ENCODE measurements around the gene DHFR.
"Not testable (repeated sequence)": the region's sequence is repeated elsewhere in the genome, so short reads cannot be mapped to it uniquely, and the experiment has no call there.

Gene DHFR

GRCh38 chr5:80588858-80589540, 65.8 kb downstream of the DHFR start:
- Histone ChIP-seq H3K4me3 (ENCODE audit: control insufficient read depth in 1 of 7, extremely low read depth in 1 of 7, insufficient read depth in 4 of 7, low read depth in 2 of 7, low read length in 6 of 7) (no peak overlapping the region), H3K36me3 (ENCODE audit: control insufficient read depth in 4 of 4, insufficient read depth in 4 of 4, low read length in 3 of 4) (no peaks in the 10 kb centered on the region), H3K9me3 (ENCODE audit: control extremely low read depth in 1 of 5, control insufficient read depth in 4 of 5, insufficient read depth in 2 of 5, low read depth in 1 of 5, low read length in 4 of 5) (no peaks in the 10 kb centered on the region), H3K4me1 (ENCODE audit: control extremely low read depth in 1 of 4, control insufficient read depth in 4 of 4, insufficient read depth in 4 of 4, low read length in 3 of 4) (no peaks in the 10 kb centered on the region), H3K27me3 (replicated peaks in 2 of 5; ENCODE audit: control insufficient read depth in 4 of 5, insufficient read depth in 5 of 5, low read length in 4 of 5) (no peaks in the 10 kb centered on the region), H3K27ac (ENCODE audit: insufficient read depth in 1 of 2, low read depth in 1 of 2, low read length in 2 of 2, poor library complexity in 1 of 2, severe bottlenecking in 2 of 2) (no peak overlapping the region)
- WGBS (ENCODE audit: insufficient coverage): 85% methylated on average over 4 of the region's 8 CpGs
- ChIA-PET CTCF (no interaction called here), POLR2A (no interaction called here)
- no peak for DNase-seq

DNA sequence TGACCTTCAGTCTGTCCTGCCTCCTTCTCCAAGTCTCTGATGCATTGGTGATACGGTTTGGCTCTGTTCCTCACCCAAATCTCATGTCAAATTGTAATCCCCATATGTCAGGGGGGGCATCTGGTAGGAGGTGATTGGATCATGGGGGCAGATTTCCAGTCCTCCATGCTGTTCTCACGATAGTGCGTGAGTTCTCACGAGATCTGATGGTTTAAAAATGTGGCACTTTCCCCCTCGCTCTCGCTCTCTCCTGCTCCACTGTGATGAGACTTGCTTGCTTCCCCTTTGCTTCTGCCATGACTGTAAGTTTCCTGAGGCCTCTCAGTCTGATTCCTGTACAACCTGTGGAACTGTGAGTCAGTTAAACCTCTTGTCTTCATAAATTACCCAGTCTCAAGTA, 70.0 kb downstream of the DHFR start:
- no peaks in the 10 kb centered on the region for H3K36me3 ChIP-seq (ENCODE audit: control insufficient read depth in 4 of 4, insufficient read depth in 4 of 4, low read length in 3 of 4)
- POLR2A ChIA-PET: no interaction called here
- no peaks in the 10 kb centered on the region for H3K4me1 ChIP-seq (ENCODE audit: control extremely low read depth in 1 of 4, control insufficient read depth in 4 of 4, insufficient read depth in 4 of 4, low read length in 3 of 4)
- no peak for DNase-seq
- peaks cover 0 to 2% (median 0%) of the 10 kb centered on the region in 5 experiments for H3K9me3 ChIP-seq (ENCODE audit: control extremely low read depth in 1 of 5, control insufficient read depth in 4 of 5, insufficient read depth in 2 of 5, low read depth in 1 of 5, low read length in 4 of 5)
- H3K27ac ChIP-seq (ENCODE audit: insufficient read depth in 1 of 2, low read depth in 1 of 2, low read length in 2 of 2, poor library complexity in 1 of 2, severe bottlenecking in 2 of 2): no peak overlapping the region
- 100% methylated on average over 5 of the region's 6 CpGs for WGBS (ENCODE audit: insufficient coverage)
- no peaks in the 10 kb centered on the region for H3K27me3 ChIP-seq (replicated peaks in 2 of 5; ENCODE audit: control insufficient read depth in 4 of 5, insufficient read depth in 5 of 5, low read length in 4 of 5)
- CTCF ChIA-PET: no interaction called here
- H3K4me3 ChIP-seq (ENCODE audit: control insufficient read depth in 1 of 7, extremely low read depth in 1 of 7, insufficient read depth in 4 of 7, low read depth in 2 of 7, low read length in 6 of 7): no peak overlapping the region

DNA sequence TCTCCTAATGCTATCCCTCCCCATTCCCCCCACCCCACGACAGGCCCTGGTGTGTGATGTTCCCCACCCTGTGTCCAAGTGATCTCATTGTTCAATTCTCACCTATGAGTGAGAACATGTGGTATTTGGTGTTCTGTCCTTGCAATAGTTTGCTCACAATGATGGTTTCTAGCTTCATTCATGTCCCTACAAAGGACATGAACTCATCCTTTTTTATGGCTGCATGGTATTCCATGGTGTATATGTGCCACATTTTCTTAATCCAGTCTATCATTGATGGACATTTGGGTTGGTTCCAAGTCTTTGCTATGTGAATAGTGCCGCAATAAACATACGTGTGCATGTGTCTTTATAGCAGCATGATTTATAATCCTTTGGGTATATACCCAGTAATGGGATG, 74.5 kb downstream of the DHFR start:
- H3K4me3 ChIP-seq (ENCODE audit: control insufficient read depth in 1 of 7, extremely low read depth in 1 of 7, insufficient read depth in 4 of 7, low read depth in 2 of 7, low read length in 6 of 7); H3K27me3 ChIP-seq (replicated peaks in 2 of 5; ENCODE audit: control insufficient read depth in 4 of 5, insufficient read depth in 5 of 5, low read length in 4 of 5); H3K9me3 ChIP-seq (ENCODE audit: control extremely low read depth in 1 of 5, control insufficient read depth in 4 of 5, insufficient read depth in 2 of 5, low read depth in 1 of 5, low read length in 4 of 5); H3K27ac ChIP-seq (ENCODE audit: insufficient read depth in 1 of 2, low read depth in 1 of 2, low read length in 2 of 2, poor library complexity in 1 of 2, severe bottlenecking in 2 of 2); H3K36me3 ChIP-seq (ENCODE audit: control insufficient read depth in 4 of 4, insufficient read depth in 4 of 4, low read length in 3 of 4); DNase-seq; CTCF ChIA-PET; POLR2A ChIA-PET; H3K4me1 ChIP-seq (ENCODE audit: control extremely low read depth in 1 of 4, control insufficient read depth in 4 of 4, insufficient read depth in 4 of 4, low read length in 3 of 4): not testable (repeated sequence)
- no CpG with 5 or more reads among the region's 3 CpGs for WGBS (ENCODE audit: insufficient coverage)

DNA sequence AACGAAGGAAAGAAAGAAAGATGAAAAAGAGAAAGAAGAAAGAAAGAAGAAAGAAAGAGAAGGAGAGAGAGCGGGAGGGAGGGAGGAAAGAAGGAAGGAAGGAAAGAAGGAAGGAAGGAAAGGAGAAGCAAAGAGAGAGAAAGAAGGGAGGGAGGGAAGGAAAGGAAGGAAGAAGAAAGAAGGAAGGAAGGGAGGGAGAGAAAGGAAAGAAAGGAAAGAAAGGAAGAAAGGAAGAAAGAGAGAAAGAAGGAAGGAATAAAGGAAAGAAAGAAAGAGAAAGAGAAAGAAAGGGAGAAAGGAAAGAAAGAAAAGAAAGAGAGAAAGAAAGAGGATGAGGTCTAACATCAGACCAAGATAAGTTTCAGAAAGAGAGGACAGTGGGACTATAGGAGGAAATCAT, 75.7 kb downstream of the DHFR start:
- peaks cover 0 to 5% (median 0%) of the 10 kb centered on the region in 5 experiments for H3K27me3 ChIP-seq (replicated peaks in 2 of 5; ENCODE audit: control insufficient read depth in 4 of 5, insufficient read depth in 5 of 5, low read length in 4 of 5)
- 98% methylated on average over 2 of the region's 2 CpGs for WGBS (ENCODE audit: insufficient coverage)
- DNase-seq: no peak
- ChIA-PET CTCF (no interaction called here), POLR2A (interaction anchor here (0.6 kb wide), 1 partner anchor 59 kb away, joined by 3 read pairs; no protein-coding TSS in a partner anchor)
- H3K9me3 ChIP-seq (ENCODE audit: control extremely low read depth in 1 of 5, control insufficient read depth in 4 of 5, insufficient read depth in 2 of 5, low read depth in 1 of 5, low read length in 4 of 5): peaks cover 0 to 3% (median 0%) of the 10 kb centered on the region in 5 experiments
- H3K36me3 ChIP-seq (ENCODE audit: control insufficient read depth in 4 of 4, insufficient read depth in 4 of 4, low read length in 3 of 4): no peaks in the 10 kb centered on the region
- no peak overlapping the region for H3K27ac ChIP-seq (ENCODE audit: insufficient read depth in 1 of 2, low read depth in 1 of 2, low read length in 2 of 2, poor library complexity in 1 of 2, severe bottlenecking in 2 of 2)
- H3K4me1 ChIP-seq (ENCODE audit: control extremely low read depth in 1 of 4, control insufficient read depth in 4 of 4, insufficient read depth in 4 of 4, low read length in 3 of 4): no peaks in the 10 kb centered on the region
- no peak overlapping the region for H3K4me3 ChIP-seq (ENCODE audit: control insufficient read depth in 1 of 7, extremely low read depth in 1 of 7, insufficient read depth in 4 of 7, low read depth in 2 of 7, low read length in 6 of 7)

DNA sequence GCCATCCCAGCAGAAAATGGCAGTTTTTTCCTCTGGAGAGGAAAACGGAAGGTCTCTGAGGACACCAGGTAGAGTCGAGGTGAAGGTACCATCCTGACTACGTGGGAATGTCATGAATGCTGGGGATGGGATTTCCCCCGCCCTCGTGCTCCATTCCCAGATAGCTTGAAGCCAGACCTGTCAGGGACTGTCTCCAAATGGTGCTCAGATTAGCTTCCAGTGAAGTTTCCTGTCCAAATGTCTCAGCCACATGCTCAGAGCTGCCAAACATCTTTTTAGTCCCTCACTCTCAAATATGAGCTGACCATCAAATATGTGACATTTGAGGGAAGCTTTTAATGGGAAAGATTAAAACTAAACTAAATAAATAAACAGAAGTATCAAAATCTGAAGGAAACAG, 77.1 kb downstream of the DHFR start:
- Histone ChIP-seq H3K9me3 (ENCODE audit: control extremely low read depth in 1 of 5, control insufficient read depth in 4 of 5, insufficient read depth in 2 of 5, low read depth in 1 of 5, low read length in 4 of 5) (peaks cover 0 to 7% (median 0%) of the 10 kb centered on the region in 5 experiments), H3K36me3 (ENCODE audit: control insufficient read depth in 4 of 4, insufficient read depth in 4 of 4, low read length in 3 of 4) (no peaks in the 10 kb centered on the region), H3K27me3 (replicated peaks in 2 of 5; ENCODE audit: control insufficient read depth in 4 of 5, insufficient read depth in 5 of 5, low read length in 4 of 5) (peaks cover 0 to 14% (median under 1%) of the 10 kb centered on the region in 5 experiments), H3K27ac (ENCODE audit: insufficient read depth in 1 of 2, low read depth in 1 of 2, low read length in 2 of 2, poor library complexity in 1 of 2, severe bottlenecking in 2 of 2) (no peak overlapping the region), H3K4me3 (ENCODE audit: control insufficient read depth in 1 of 7, extremely low read depth in 1 of 7, insufficient read depth in 4 of 7, low read depth in 2 of 7, low read length in 6 of 7) (no peak overlapping the region), H3K4me1 (ENCODE audit: control extremely low read depth in 1 of 4, control insufficient read depth in 4 of 4, insufficient read depth in 4 of 4, low read length in 3 of 4) (no peaks in the 10 kb centered on the region)
- ChIA-PET POLR2A (interaction anchor here (0.6 kb wide), 1 partner anchor 531 kb away, joined by 3 read pairs; no protein-coding TSS in a partner anchor), CTCF (no interaction called here)
- WGBS (ENCODE audit: insufficient coverage): 64% methylated on average over 4 of the region's 5 CpGs
- no peak for DNase-seq

GRCh38 chr5:80576383-80576782, 78.4 kb downstream of the DHFR start:
- Histone ChIP-seq H3K4me1 (ENCODE audit: control extremely low read depth in 1 of 4, control insufficient read depth in 4 of 4, insufficient read depth in 4 of 4, low read length in 3 of 4) (no peaks in the 10 kb centered on the region), H3K27ac (ENCODE audit: insufficient read depth in 1 of 2, low read depth in 1 of 2, low read length in 2 of 2, poor library complexity in 1 of 2, severe bottlenecking in 2 of 2) (no peak overlapping the region), H3K27me3 (replicated peaks in 2 of 5; ENCODE audit: control insufficient read depth in 4 of 5, insufficient read depth in 5 of 5, low read length in 4 of 5) (peaks cover 0 to 25% (median 4%) of the 10 kb centered on the region in 5 experiments), H3K36me3 (ENCODE audit: control insufficient read depth in 4 of 4, insufficient read depth in 4 of 4, low read length in 3 of 4) (no peaks in the 10 kb centered on the region), H3K4me3 (ENCODE audit: control insufficient read depth in 1 of 7, extremely low read depth in 1 of 7, insufficient read depth in 4 of 7, low read depth in 2 of 7, low read length in 6 of 7) (no peak overlapping the region), H3K9me3 (ENCODE audit: control extremely low read depth in 1 of 5, control insufficient read depth in 4 of 5, insufficient read depth in 2 of 5, low read depth in 1 of 5, low read length in 4 of 5) (peaks cover 0 to 8% (median 0%) of the 10 kb centered on the region in 5 experiments)
- no peak for DNase-seq
- ChIA-PET CTCF (interaction anchor here (0.6 kb wide), 1 partner anchor 986 kb away, joined by 3 read pairs; no protein-coding TSS in a partner anchor), POLR2A (no interaction called here)
- 100% methylated on average over 4 of the region's 5 CpGs for WGBS (ENCODE audit: insufficient coverage)
